H9 (cell line): Measurements from ENCODE around the gene PSKH1. TPM values are rescaled to one million over a fixed set of nuclear protein-coding genes. Genes with fewer than 3 reads are reported as not detected.

Experiments used
- DNase-seq: peaks from one replicate; pipeline ENCODE4 v3.0.0-alpha.2; 2017
- H2AFZ ChIP-seq: one replicate; pipeline ENCODE4 v1.6.1; 2013; ENCODE audit warnings: mild to moderate bottlenecking, low read length, control low read depth, moderate library complexity
- H2AK5ac ChIP-seq: 2 replicates; pipeline ENCODE4 v1.6.1; 2013; ENCODE audit warnings: low read length, control low read depth, mixed read lengths; ENCODE audit not compliant: insufficient read length
- H2BK120ac ChIP-seq: one replicate; pipeline ENCODE4 v1.6.1; 2013; ENCODE audit warnings: low read depth, mild to moderate bottlenecking, low read length, control low read depth, inconsistent platforms; ENCODE audit not compliant: poor library complexity, severe bottlenecking
- H2BK12ac ChIP-seq: 2 replicates; pipeline ENCODE4 v1.6.1; 2013; ENCODE audit warnings: low read length, control low read depth, mixed read lengths, low read depth; ENCODE audit not compliant: insufficient read length
- H2BK15ac ChIP-seq: 2 replicates; pipeline ENCODE4 v1.6.1; 2013; ENCODE audit warnings: low read depth, low read length, control low read depth
- H2BK20ac ChIP-seq: one replicate; pipeline ENCODE4 v1.6.1; 2013; ENCODE audit warnings: low read depth, mild to moderate bottlenecking, low read length, control low read depth, inconsistent platforms; ENCODE audit not compliant: poor library complexity, severe bottlenecking
- H2BK5ac ChIP-seq: 2 replicates; pipeline ENCODE4 v1.6.1; 2013; ENCODE audit warnings: low read length, control low read depth, mixed read lengths; ENCODE audit not compliant: insufficient read length
- H3K14ac ChIP-seq: 2 replicates; pipeline ENCODE4 v1.6.1; 2013; ENCODE audit warnings: low read length, control low read depth; ENCODE audit not compliant: insufficient read depth
- H3K18ac ChIP-seq: 2 replicates; pipeline ENCODE4 v1.6.1; 2013; ENCODE audit warnings: low read depth, mild to moderate bottlenecking, mixed read lengths, low read length, control low read depth; ENCODE audit not compliant: insufficient read length
- H3K23ac ChIP-seq: 2 replicates; pipeline ENCODE4 v1.6.1; 2013; ENCODE audit warnings: low read length, control low read depth, mixed read lengths, low read depth; ENCODE audit not compliant: insufficient read length
- H3K23me2 ChIP-seq: 2 replicates; pipeline ENCODE4 v1.6.1; 2013; ENCODE audit warnings: low read depth, mild to moderate bottlenecking, mixed read lengths, low read length, control low read depth; ENCODE audit not compliant: insufficient read length, poor library complexity, severe bottlenecking
- H3K27ac ChIP-seq: 2 replicates; pipeline ENCODE4 v1.5.1; 2013; ENCODE audit warnings: low read length, control low read depth, mixed read lengths, low read depth; ENCODE audit not compliant: insufficient read length
- H3K27me3 ChIP-seq: 2 replicates; pipeline ENCODE4 v1.6.1; 2013; ENCODE audit warnings: low read length, control low read depth, inconsistent platforms; ENCODE audit not compliant: insufficient read depth
- H3K4ac ChIP-seq: 2 replicates; pipeline ENCODE4 v1.6.1; 2013; ENCODE audit warnings: low read depth, mild to moderate bottlenecking, control low read depth, inconsistent platforms, low read length, moderate library complexity
- H3K4me1 ChIP-seq: 2 replicates; pipeline ENCODE4 v1.6.1; 2013; ENCODE audit warnings: low read length, control low read depth, inconsistent platforms; ENCODE audit not compliant: insufficient read depth
- H3K4me2 ChIP-seq: 2 replicates; pipeline ENCODE4 v1.6.1; 2013; ENCODE audit warnings: low read length, control low read depth, mixed read lengths; ENCODE audit not compliant: insufficient read length, insufficient read depth
- H3K56ac ChIP-seq: 2 replicates; pipeline ENCODE4 v1.6.1; 2013; ENCODE audit warnings: low read depth, mild to moderate bottlenecking, mixed read lengths, low read length, control low read depth; ENCODE audit not compliant: insufficient read length
- H3K79me1 ChIP-seq: 2 replicates; pipeline ENCODE4 v1.6.1; 2013; ENCODE audit warnings: low read depth, mild to moderate bottlenecking, moderate library complexity, low read length, control low read depth, inconsistent platforms; ENCODE audit not compliant: insufficient read depth, poor library complexity, severe bottlenecking
- H3K79me2 ChIP-seq: 2 replicates; pipeline ENCODE4 v1.6.1; 2013; ENCODE audit warnings: low read length, control low read depth, inconsistent platforms; ENCODE audit not compliant: insufficient read depth
- H3K9ac ChIP-seq: 2 replicates; pipeline ENCODE4 v1.6.1; 2013; ENCODE audit warnings: low read length, control low read depth, mixed read lengths; ENCODE audit not compliant: insufficient read length; ENCODE audit errors: extremely low read depth
- H3K9me3 ChIP-seq: one replicate; pipeline ENCODE4 v1.6.1; 2013; ENCODE audit warnings: low read depth, low read length, inconsistent platforms; ENCODE audit not compliant: control insufficient read depth
- H3T11ph ChIP-seq: one replicate; pipeline ENCODE4 v1.6.1; 2013; ENCODE audit warnings: mild to moderate bottlenecking, low read length, control low read depth, inconsistent platforms
- H4K20me1 ChIP-seq: one replicate; pipeline ENCODE4 v1.6.1; 2013; ENCODE audit not compliant: control insufficient read depth, insufficient read length, insufficient read depth
- H4K5ac ChIP-seq: 2 replicates; pipeline ENCODE4 v1.6.1; 2013; ENCODE audit warnings: low read depth, mild to moderate bottlenecking, mixed read lengths, low read length, control low read depth; ENCODE audit not compliant: insufficient read length
- H4K8ac ChIP-seq: replicated peaks from 2 replicates; pipeline ENCODE4 v1.6.1; 2013; ENCODE audit warnings: low read length, control low read depth, mixed read lengths, low read depth; ENCODE audit not compliant: insufficient read length
- H4K91ac ChIP-seq: 2 replicates; pipeline ENCODE4 v1.6.1; 2013; ENCODE audit warnings: low read depth, mild to moderate bottlenecking, moderate library complexity, mixed read lengths, low read length, control low read depth; ENCODE audit not compliant: insufficient read length
- H3K27ac Mint-ChIP-seq, 3 experiments: 2 replicates in 2 of 3; 3 replicates in 1 of 3; pipeline ENCODE4 v1.8.0; 2020 to 2021; ENCODE audit warnings: mixed read lengths in 3 of 3, mild to moderate bottlenecking in 1 of 3, moderate library complexity in 1 of 3
- H3K27me3 Mint-ChIP-seq: 2 replicates; pipeline ENCODE4 v1.8.0; 2021; ENCODE audit warnings: low read depth, mild to moderate bottlenecking, moderate library complexity, mixed read lengths
- H3K36me3 Mint-ChIP-seq, 3 experiments: 2 replicates in 2 of 3; 3 replicates in 1 of 3; pipeline ENCODE4 v1.8.0; 2020 to 2021; ENCODE audit warnings: low read depth in 3 of 3, mixed read lengths in 3 of 3; ENCODE audit not compliant: insufficient read depth in 1 of 3
- H3K4me1 Mint-ChIP-seq, 2 experiments: 2 replicates each; pipeline ENCODE4 v1.8.0; 2020; ENCODE audit warnings: mixed read lengths in 2 of 2
- H3K4me3 Mint-ChIP-seq, 2 experiments: 2 replicates in 1 of 2; 3 replicates in 1 of 2; pipeline ENCODE4 v1.8.0; 2020 to 2021; ENCODE audit warnings: mild to moderate bottlenecking in 2 of 2, mixed read lengths in 2 of 2, moderate library complexity in 1 of 2
- H3K9me3 Mint-ChIP-seq, 2 experiments: 2 replicates in 1 of 2; 3 replicates in 1 of 2; pipeline ENCODE4 v1.8.0; 2020; ENCODE audit warnings: mild to moderate bottlenecking in 2 of 2, mixed read lengths in 2 of 2, moderate library complexity in 1 of 2
- WGBS: extraction: QIAGEN DNeasy Blood & Tissue Kit; methylation state at CpG from one replicate; pipeline ENCODE4 v1.1.7; 2013; ENCODE audit warnings: missing lambda C conversion rate, low lambda C conversion rate, mixed read lengths; ENCODE audit not compliant: insufficient read length; ENCODE audit errors: extremely low coverage; 5-methylcytosine and 5-hydroxymethylcytosine counted together
- total RNA-seq: library from RNA; stranded (reverse); gene quantifications from 2 replicates; pipeline ENCODE4 v1.2.1, GENCODE V29; 2021
- TF ChIP-seq, protein P1 (sequence below): fragments of 200-600 bp; sonication (generic); conservative IDR thresholded peaks from 3 replicates; pipeline ENCODE4 v1.8.0; 2021; ENCODE audit warnings: antibody characterized with exemption, mild to moderate bottlenecking

The PSKH1 gene
- total RNA-seq, 1 experiment from 2014 or later, result 29.1 TPM

DNA sequence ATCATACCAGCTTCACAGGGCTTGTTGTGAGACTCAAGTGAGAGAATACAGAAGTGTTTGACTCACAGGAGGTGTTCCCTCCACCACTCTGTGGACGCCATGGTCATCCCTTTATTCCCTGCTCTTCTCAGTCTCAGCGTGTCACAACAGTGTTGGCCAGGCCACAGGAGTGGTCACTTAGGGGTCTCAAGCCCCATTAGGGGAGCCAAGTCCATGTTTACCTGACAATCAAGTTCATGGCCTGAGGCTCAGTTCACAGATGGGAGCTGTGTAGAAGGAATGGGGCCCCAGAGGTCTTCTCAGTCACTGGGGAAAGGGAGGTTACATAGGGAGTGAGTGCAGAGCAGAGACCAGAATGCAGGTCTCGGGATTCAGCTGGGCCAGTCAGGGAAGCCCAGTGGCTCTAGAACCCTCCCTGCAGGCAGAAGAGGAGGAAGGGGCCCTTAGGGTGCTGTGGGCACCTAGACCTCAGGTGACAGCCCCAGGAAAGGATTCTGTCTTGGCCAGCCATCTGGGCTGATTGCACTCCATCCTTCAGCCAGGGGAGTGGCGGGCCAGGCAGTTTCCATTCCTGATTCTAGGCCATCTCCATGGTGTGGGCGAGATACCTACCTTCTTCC lies 36.0 kb upstream of the PSKH1 start:
- H3K79me2 ChIP-seq, result peaks cover 49% of the 10 kb centered on the region; the same call in 1 of the 2 replicates
- H3K9me3 ChIP-seq, result no peaks in the 10 kb centered on the region
- DNase-seq, result no peak
- Mint-ChIP-seq H3K27ac (peak overlapping the region; percentile 85 to 95 (median 95); a peak in 6 of 7 replicates), H3K27me3 (no peaks in the 10 kb centered on the region), H3K4me1 (peaks cover 43 to 52% of the 10 kb centered on the region in 2 experiments), H3K9me3 (no peaks in the 10 kb centered on the region), H3K4me3 (no peak overlapping the region; a peak in 1 of 5 replicates), H3K36me3 (peaks cover 17 to 29% (median 23%) of the 10 kb centered on the region in 3 experiments)
- no peak overlapping the region for H3K9ac ChIP-seq
- WGBS, result no CpG with 5 or more reads among the region's 5 CpGs
- H2BK120ac ChIP-seq, result no peak overlapping the region
- H4K8ac ChIP-seq, result no peak overlapping the region
- H2BK20ac ChIP-seq, result no peak overlapping the region
- H4K91ac ChIP-seq, result peak overlapping the region; percentile 30
- peak overlapping the region; percentile 77; the same call in 1 of the 2 replicates for H3K14ac ChIP-seq
- H3K27ac ChIP-seq, result no peak overlapping the region
- peak overlapping the region; percentile 5; the same call in 1 of the 2 replicates for H3K4ac ChIP-seq
- no peak overlapping the region for H3T11ph ChIP-seq
- no peaks in the 10 kb centered on the region for H3K23me2 ChIP-seq
- no peak overlapping the region for H2AFZ ChIP-seq
- H2BK12ac ChIP-seq, result no peak overlapping the region
- TF ChIP-seq, protein P1, sequence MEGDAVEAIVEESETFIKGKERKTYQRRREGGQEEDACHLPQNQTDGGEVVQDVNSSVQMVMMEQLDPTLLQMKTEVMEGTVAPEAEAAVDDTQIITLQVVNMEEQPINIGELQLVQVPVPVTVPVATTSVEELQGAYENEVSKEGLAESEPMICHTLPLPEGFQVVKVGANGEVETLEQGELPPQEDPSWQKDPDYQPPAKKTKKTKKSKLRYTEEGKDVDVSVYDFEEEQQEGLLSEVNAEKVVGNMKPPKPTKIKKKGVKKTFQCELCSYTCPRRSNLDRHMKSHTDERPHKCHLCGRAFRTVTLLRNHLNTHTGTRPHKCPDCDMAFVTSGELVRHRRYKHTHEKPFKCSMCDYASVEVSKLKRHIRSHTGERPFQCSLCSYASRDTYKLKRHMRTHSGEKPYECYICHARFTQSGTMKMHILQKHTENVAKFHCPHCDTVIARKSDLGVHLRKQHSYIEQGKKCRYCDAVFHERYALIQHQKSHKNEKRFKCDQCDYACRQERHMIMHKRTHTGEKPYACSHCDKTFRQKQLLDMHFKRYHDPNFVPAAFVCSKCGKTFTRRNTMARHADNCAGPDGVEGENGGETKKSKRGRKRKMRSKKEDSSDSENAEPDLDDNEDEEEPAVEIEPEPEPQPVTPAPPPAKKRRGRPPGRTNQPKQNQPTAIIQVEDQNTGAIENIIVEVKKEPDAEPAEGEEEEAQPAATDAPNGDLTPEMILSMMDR, result no peak
- H3K56ac ChIP-seq, result no peak overlapping the region
- no peak overlapping the region for H4K5ac ChIP-seq
- H3K18ac ChIP-seq, result peak overlapping the region; percentile 43
- peaks cover 5% of the 10 kb centered on the region for H3K79me1 ChIP-seq
- no peak overlapping the region for H2AK5ac ChIP-seq
- no peak overlapping the region for H3K4me2 ChIP-seq
- H3K27me3 ChIP-seq, result no peaks in the 10 kb centered on the region
- H2BK5ac ChIP-seq, result no peak overlapping the region
- no peak overlapping the region for H2BK15ac ChIP-seq
- no peaks in the 10 kb centered on the region for H4K20me1 ChIP-seq
- no peak overlapping the region for H3K23ac ChIP-seq
- peaks cover 6% of the 10 kb centered on the region; the same call in 1 of the 2 replicates for H3K4me1 ChIP-seq
